GM12878 (cell line): ENCODE data around the gene UQCRQ. TPM values are rescaled to one million over a fixed set of nuclear protein-coding genes. Genes with fewer than 3 reads are reported as not detected.

ENCODE experiments used
- ATAC-seq: fragments of 200-7000 bp; cut with Tn5 transposase; 3 replicates; pipeline ENCODE4 v1.9.1; 2020; ENCODE audit warnings: mild to moderate bottlenecking, moderate library complexity
- BruUV-seq: library from RNA; stranded (reverse); fragments of 400-500 nt; replicated peaks from 2 replicates; lab custom pipeline; 2021; lab: Mats Ljungman, UMichigan
- CTCF ChIA-PET: fragments of 300-600 bp; sonication (Branson Sonifier 250); formaldehyde crosslinking; extraction: SDS; loops from one replicate; lab custom pipeline; 2021; ENCODE audit warnings: inconsistent platforms; lab: Yijun Ruan, JAX
- POLR2A ChIA-PET: fragments of 350-600 bp; formaldehyde crosslinking; extraction: SDS; loops from one replicate; lab custom pipeline; 2021; ENCODE audit warnings: inconsistent platforms; lab: Charles Lee
- RAD21 ChIA-PET: fragments of 300-600 bp; sonication (Branson Sonifier 250); formaldehyde crosslinking; loops from one replicate; lab custom pipeline; 2023; ENCODE audit warnings: antibody characterized with exemption; ENCODE audit not compliant: unreplicated experiment; lab: Charles Lee
- SMC1A ChIA-PET: fragments of 300-600 bp; sonication (Branson Sonifier 250); formaldehyde crosslinking; loops from one replicate; lab custom pipeline; 2023; ENCODE audit not compliant: unreplicated experiment, uncharacterized antibody; lab: Charles Lee
- DNase-seq: peaks from one replicate; pipeline ENCODE4 v3.0.0-alpha.2; 2011; ENCODE audit warnings: low read depth, low spot score
- FAIRE-seq: peaks from 3 replicates; lab custom pipeline; 2011; peaks lifted over from hg19 to GRCh38; lab: Jason Lieb, UNC
- H2AFZ ChIP-seq: 2 replicates; pipeline ENCODE4 v1.6.0; 2011; ENCODE audit warnings: low read depth, low read length, control low read depth; ENCODE audit not compliant: control insufficient read depth
- H3K27ac ChIP-seq: 2 replicates; pipeline ENCODE4 v1.5.1; 2011; ENCODE audit warnings: control low read depth; ENCODE audit not compliant: control insufficient read depth, insufficient read depth
- H3K27me3 ChIP-seq, 2 experiments: replicated peaks in 1 of 2; 2 replicates each; pipeline versions ENCODE4 v1.6.0 to v1.6.1; 2011; ENCODE audit warnings: low read length in 1 of 2; ENCODE audit not compliant: control insufficient read depth in 2 of 2, insufficient read depth in 2 of 2
- H3K36me3 ChIP-seq, 2 experiments: 2 replicates each; pipeline ENCODE4 v1.5.1; 2011; ENCODE audit warnings: low read length in 1 of 2; ENCODE audit not compliant: control insufficient read depth in 2 of 2, insufficient read depth in 2 of 2
- H3K4me1 ChIP-seq: 2 replicates; pipeline ENCODE4 v1.6.1; 2011; ENCODE audit warnings: mild to moderate bottlenecking, low read length, moderate library complexity, mixed read lengths; ENCODE audit not compliant: control insufficient read depth, insufficient read depth
- H3K4me2 ChIP-seq: 2 replicates; pipeline ENCODE4 v1.6.0; 2011; ENCODE audit warnings: control low read depth; ENCODE audit not compliant: control insufficient read depth, insufficient read depth
- H3K4me3 ChIP-seq: fragments of 200-600 bp; sonication (generic); 2 replicates; pipeline ENCODE4 v1.5.1; 2016
- H3K79me2 ChIP-seq: 2 replicates; pipeline ENCODE4 v1.6.0; 2011; ENCODE audit warnings: low read length; ENCODE audit not compliant: control insufficient read depth, insufficient read depth
- H3K9ac ChIP-seq: 2 replicates; pipeline ENCODE4 v1.8.0; 2011; ENCODE audit warnings: low read length, control low read depth, mixed read lengths; ENCODE audit not compliant: control insufficient read depth, insufficient read depth
- H3K9me3 ChIP-seq: replicated peaks from 3 replicates; pipeline ENCODE4 v1.5.1; 2011; ENCODE audit warnings: mild to moderate bottlenecking, low read length; ENCODE audit not compliant: control insufficient read depth, insufficient read depth
- H4K20me1 ChIP-seq: 2 replicates; pipeline ENCODE4 v1.6.0; 2011; ENCODE audit not compliant: control insufficient read depth, insufficient read depth
- BHLHE40 ChIP-seq, 2 experiments: fragments of 450-650 bp in 1 of 2; IDR thresholded peaks; 2 replicates each; pipeline ENCODE4 v1.6.1; 2011 to 2017; ENCODE audit warnings: low read depth in 2 of 2, borderline replicate concordance in 1 of 2, improper control_type of control experiment in 1 of 2, low read length in 1 of 2, mild to moderate bottlenecking in 1 of 2
- E2F4 ChIP-seq: IDR thresholded peaks from 2 replicates; pipeline ENCODE4 v1.6.1; 2012; ENCODE audit warnings: low read depth, low read length, improper control_type of control experiment
- FOXK2 ChIP-seq: fragments of 450-650 bp; IDR thresholded peaks from 2 replicates; pipeline ENCODE4 v1.6.1; 2017; ENCODE audit warnings: mild to moderate bottlenecking, moderate library complexity
- GABPA ChIP-seq: IDR thresholded peaks from 2 replicates; pipeline ENCODE4 v1.6.1; 2014; ENCODE audit warnings: antibody characterized with exemption, low read depth, mild to moderate bottlenecking, inconsistent platforms
- IKZF1 ChIP-seq: fragments of 450-650 bp; conservative IDR thresholded peaks from 2 replicates; pipeline ENCODE4 v1.6.1; 2017; ENCODE audit warnings: antibody characterized with exemption, mild to moderate bottlenecking
- JUND ChIP-seq: IDR thresholded peaks from 2 replicates; pipeline ENCODE4 v1.6.1; 2012; ENCODE audit warnings: low read depth, mild to moderate bottlenecking, low read length, improper control_type of control experiment, moderate library complexity
- MLLT1 ChIP-seq: fragments of 450-650 bp; IDR thresholded peaks from 2 replicates; pipeline ENCODE4 v1.6.1; 2016; ENCODE audit warnings: mild to moderate bottlenecking
- MYB ChIP-seq: fragments of 150-350 bp; IDR thresholded peaks from 2 replicates; pipeline ENCODE4 v1.6.1; 2014; ENCODE audit warnings: mild to moderate bottlenecking, low read depth, low read length, borderline replicate concordance
- POLR2AphosphoS2 ChIP-seq: IDR thresholded peaks from 2 replicates; pipeline ENCODE4 v1.6.1; 2011; ENCODE audit warnings: low read depth, mild to moderate bottlenecking, low read length, improper control_type of control experiment, moderate library complexity
- POLR2AphosphoS5 ChIP-seq: IDR thresholded peaks from 2 replicates; pipeline ENCODE4 v1.6.1; 2011; ENCODE audit warnings: mild to moderate bottlenecking, low read length, inconsistent platforms
- RAD21 ChIP-seq: IDR thresholded peaks from 2 replicates; pipeline ENCODE4 v1.6.1; 2011; ENCODE audit warnings: mild to moderate bottlenecking, low read depth, low read length, moderate library complexity; ENCODE audit not compliant: insufficient read depth
- RBBP5 ChIP-seq: fragments of 200-600 bp; sonication (generic); conservative IDR thresholded peaks from 2 replicates; pipeline ENCODE4 v1.6.1; 2016
- RELA ChIP-seq: fragments of 450-650 bp; IDR thresholded peaks from 2 replicates; pipeline ENCODE4 v1.8.0; 2014; ENCODE audit warnings: borderline replicate concordance; ENCODE audit not compliant: partially characterized antibody
- STAT3 ChIP-seq: IDR thresholded peaks from 2 replicates; pipeline ENCODE4 v1.6.1; 2011; ENCODE audit warnings: low read depth, low read length, improper control_type of control experiment
- TCF7 ChIP-seq: IDR thresholded peaks from 2 replicates; pipeline ENCODE4 v1.6.1; 2014; ENCODE audit warnings: antibody characterized with exemption, borderline replicate concordance
- YBX1 ChIP-seq: fragments of 450-650 bp; IDR thresholded peaks from 2 replicates; pipeline ENCODE4 v1.6.1; 2016; ENCODE audit warnings: antibody characterized with exemption
- YY1 ChIP-seq: IDR thresholded peaks from 2 replicates; pipeline ENCODE4 v1.6.1; 2011; ENCODE audit warnings: low read depth, mild to moderate bottlenecking, low read length
- ZZZ3 ChIP-seq: IDR thresholded peaks from 2 replicates; pipeline ENCODE4 v1.6.1; 2011; ENCODE audit warnings: low read depth; ENCODE audit not compliant: control insufficient read depth, insufficient read length
- WGBS: methylation state at CpG from one replicate; pipeline ENCODE4 v1.1.6; 2016; ENCODE audit warnings: low lambda C conversion rate; ENCODE audit not compliant: insufficient replicate concordance, insufficient coverage; ENCODE audit errors: missing lambda C conversion rate; 5-methylcytosine and 5-hydroxymethylcytosine counted together
- in situ Hi-C: fragments of 300-500 bp; cut with MboI; formaldehyde crosslinking; loops from 9 replicates; pipeline ENCODE4 v1.14.3; 2018; ENCODE audit warnings: mixed read lengths
- intact Hi-C: fragments of 100-400 bp; cut with micrococcal nuclease; formaldehyde crosslinking; loops from one replicate; pipeline ENCODE4 v1.14.2; 2022; ENCODE audit not compliant: unreplicated experiment
- polyA plus RNA-seq, 11 experiments: library from polyadenylated mRNA; depleted of rRNA in 4 of 11; unstranded in 6 of 11; stranded (reverse) in 5 of 11; fragments of >200 nt; fragmentation: Nextera tagmentation in 4 of 11; fragmentation: Illumina TruSeq in 1 of 11; extraction: Ambion mirVana in 4 of 11; extraction: Trizol in 1 of 11; gene quantifications; 1 replicate in 1 of 11; 2 replicates in 10 of 11; pipeline versions ENCODE4 v1.2.1 to v1.2.3, GENCODE V29; 2011 to 2016; ENCODE audit warnings: inconsistent platforms in 2 of 11, missing spikeins in 2 of 11, low read depth in 1 of 11
- total RNA-seq, 4 experiments: library from RNA; depleted of rRNA in 3 of 4; stranded (reverse); fragments of >200 nt in 3 of 4; fragmentation: Illumina TruSeq in 1 of 4; extraction: Trizol in 1 of 4; gene quantifications; 2 replicates each; pipeline versions ENCODE4 v1.2.1 to v1.2.3, GENCODE V29; 2013 to 2021

UQCRQ gene
- total and polyA plus RNA-seq, 10 of the 15 experiments (the other 5 are each of a cell fraction or from before 2014, with no cell fraction given), result 121 to 1,579 (median 408) TPM

- TF ChIP-seq E2F4, result no peak
- TF ChIP-seq IKZF1, result peak; percentile 37; the same call in 1 of the 2 replicates
These were observed 46.2 kb upstream of the UQCRQ start (continued) for GRCh38 chr5:132820162-132820754.

- in situ Hi-C loops, result loop anchor here (10.0 kb wide), 1 partner anchor 297 kb away; no protein-coding TSS in a partner anchor
- Histone ChIP-seq H4K20me1 (no peaks in the 10 kb centered on the region), H3K4me1 (no peaks in the 10 kb centered on the region; the same call in 1 of the 2 replicates), H3K4me3 (no peak overlapping the region), H3K36me3 (no peaks in the 10 kb centered on the region), H3K27ac (no peak overlapping the region), H3K4me2 (no peak overlapping the region), H3K27me3 (peaks cover 0 to under 1% of the 10 kb centered on the region in 2 experiments; a peak in 3 of 4 replicates), H2AFZ (no peak overlapping the region), H3K79me2 (no peaks in the 10 kb centered on the region), H3K9me3 (no peaks in the 10 kb centered on the region), H3K9ac (no peak overlapping the region)
- no TSS peak for BruUV-seq
- ChIA-PET CTCF (interaction anchor here (0.6 to 7.7 kb wide), 21 partner anchors 8 to 435 kb away, joined by 3 to 159 read pairs (median 19); partner anchors contain the start of genes CCNI2 and SHROOM1), RAD21 (interaction anchor here (1.4 to 7.7 kb wide), 17 partner anchors 12 to 320 kb away, joined by 3 to 106 read pairs (median 23); partner anchors contain the start of genes CCNI2, IL4 and RAD50), POLR2A (interaction anchor here (6.2 kb wide), 1 partner anchor 14 kb away, joined by 41 read pairs; no protein-coding TSS in a partner anchor), SMC1A (interaction anchor here (0.7 to 10.9 kb wide), 14 partner anchors 12 to 315 kb away, joined by 3 to 129 read pairs (median 6); no protein-coding TSS in a partner anchor)
- DNase-seq, result no peak
- no peak for FAIRE-seq
- WGBS, result 46% methylated on average over 2 of the region's 3 CpGs
- no peak for ATAC-seq
- intact Hi-C loops, result loop anchor here (2.0 to 5.0 kb wide), 4 partner anchors 71 to 321 kb away; partner anchors contain the start of gene KIF3A
- TF ChIP-seq MLLT1 (no peak), RELA (no peak), STAT3 (no peak), POLR2AphosphoS5 (no peak), ZZZ3 (no peak), JUND (no peak), YBX1 (no peak), POLR2AphosphoS2 (no peak), BHLHE40 (IDR thresholded peaks at IDR 0.05; ENCODE audit: borderline replicate concordance in 1 of 2, low read depth in 2 of 2, low read length in 1 of 2) (no peak), GABPA (no peak), TCF7 (no peak), YY1 (no peak), RBBP5 (no peak), MYB (no peak), RAD21 (no peak), FOXK2 (no peak)
These were observed 45.1 kb upstream of the UQCRQ start for GRCh38 chr5:132821350-132821749.
